ENCODE data around the gene UBE2D3.

Gene UBE2D3

DNA sequence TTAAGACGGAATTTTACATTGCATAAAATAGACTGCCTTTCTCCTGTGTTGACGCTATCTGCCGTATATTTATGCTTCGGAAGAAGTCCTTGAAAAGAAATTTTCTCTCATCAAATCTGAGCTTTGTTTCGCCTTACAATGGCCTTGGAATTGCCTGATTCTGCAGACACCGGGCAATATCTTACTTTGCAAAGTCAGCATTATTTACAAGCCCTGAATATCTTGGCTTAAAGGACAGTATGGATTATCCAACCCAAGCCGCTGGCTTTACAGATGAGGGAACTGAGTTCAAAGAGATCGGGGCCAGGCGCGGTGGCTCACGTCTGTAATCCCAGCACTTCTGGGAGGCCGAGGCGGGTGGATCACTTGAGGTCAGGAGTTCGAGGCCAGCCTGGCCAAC lies 65.4 kb downstream of the UBE2D3 start:
- DNase-seq: no peak
- intact Hi-C loops (cut with DNase I): loop anchor here (2.0 kb wide), 1 partner anchor 65 kb away; the partner anchor contains the start of gene UBE2D3

DNA sequence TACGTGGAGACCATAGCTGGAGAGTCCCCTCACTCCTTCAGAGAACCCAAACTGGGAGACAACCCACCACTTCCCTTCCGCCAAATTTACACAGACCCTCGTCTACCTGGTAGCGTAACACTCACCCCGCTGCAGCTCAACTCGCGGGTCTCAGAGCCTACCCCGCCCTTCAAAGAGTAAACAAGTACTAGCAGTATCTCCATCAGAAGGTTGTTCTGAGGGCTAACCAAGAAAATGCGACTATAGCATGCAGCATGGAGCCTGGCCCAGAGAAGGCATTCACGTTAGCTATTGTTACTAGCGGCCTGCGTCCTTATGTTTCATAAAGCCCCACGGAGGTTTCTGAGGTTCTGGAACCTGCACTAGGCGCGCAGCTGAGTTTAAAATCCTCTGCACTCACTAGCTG lies 66.1 kb downstream of the UBE2D3 start:
- intact Hi-C loops (cut with DNase I): loop anchor here (2.0 kb wide), 1 partner anchor 66 kb away; the partner anchor contains the start of gene UBE2D3
- peak in 31 of 42 donors; percentile 7 to 64 (median 30) for DNase-seq

DNA sequence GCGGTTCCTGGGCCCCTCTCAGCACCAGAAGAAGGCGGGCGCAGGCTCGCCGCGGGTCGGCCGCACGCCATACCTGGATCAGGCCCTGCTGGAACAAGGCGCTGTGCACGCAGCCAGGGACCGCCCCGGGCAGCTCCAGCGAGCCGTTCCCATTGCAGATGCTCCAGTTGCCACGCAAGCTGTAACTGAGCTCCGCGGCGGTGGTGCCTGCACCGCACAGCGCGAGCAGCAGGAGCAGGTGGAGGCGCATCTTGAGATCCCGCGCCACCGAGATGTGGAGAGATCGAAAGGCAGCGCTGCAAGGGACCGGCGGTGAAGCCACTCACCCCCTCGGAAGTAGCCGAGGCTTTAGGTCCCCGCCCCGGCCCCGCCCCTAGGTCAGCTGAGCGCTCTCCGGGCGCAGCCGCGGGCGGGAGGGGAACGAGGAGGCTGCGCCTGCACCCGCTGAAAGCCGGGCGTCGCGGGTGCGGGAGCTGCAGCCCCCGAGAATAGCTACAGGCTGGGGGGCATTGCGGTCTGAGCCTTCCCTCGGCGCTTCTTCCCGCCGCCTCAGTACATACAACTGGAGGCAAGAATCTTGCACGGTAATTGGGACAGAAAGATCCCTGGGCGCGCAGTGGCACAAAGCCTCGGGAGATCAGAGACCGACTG lies 66.6 kb downstream of the UBE2D3 start, which contains the start of gene MANBA:
MANBA (minus strand) TSS at position 324 of the 651 bp plus-strand sequence; CDS start at position 250, 74 bp downstream.
- DNase-seq: peak; percentile 61 to 94 (median 86)
- intact Hi-C loops (cut with DNase I): loop anchor here (2.0 kb wide), 1 partner anchor 66 kb away; the partner anchor contains the start of gene UBE2D3

- intact Hi-C loops (cut with DNase I): loop anchor here (2.0 kb wide), 1 partner anchor 67 kb away; the partner anchor contains the start of gene UBE2D3
- peak in 19 of 42 donors; percentile 3 to 75 (median 39) for DNase-seq
Measured at GRCh38 chr4:102759831-102760644, 67.3 kb downstream of the UBE2D3 start.

DNA sequence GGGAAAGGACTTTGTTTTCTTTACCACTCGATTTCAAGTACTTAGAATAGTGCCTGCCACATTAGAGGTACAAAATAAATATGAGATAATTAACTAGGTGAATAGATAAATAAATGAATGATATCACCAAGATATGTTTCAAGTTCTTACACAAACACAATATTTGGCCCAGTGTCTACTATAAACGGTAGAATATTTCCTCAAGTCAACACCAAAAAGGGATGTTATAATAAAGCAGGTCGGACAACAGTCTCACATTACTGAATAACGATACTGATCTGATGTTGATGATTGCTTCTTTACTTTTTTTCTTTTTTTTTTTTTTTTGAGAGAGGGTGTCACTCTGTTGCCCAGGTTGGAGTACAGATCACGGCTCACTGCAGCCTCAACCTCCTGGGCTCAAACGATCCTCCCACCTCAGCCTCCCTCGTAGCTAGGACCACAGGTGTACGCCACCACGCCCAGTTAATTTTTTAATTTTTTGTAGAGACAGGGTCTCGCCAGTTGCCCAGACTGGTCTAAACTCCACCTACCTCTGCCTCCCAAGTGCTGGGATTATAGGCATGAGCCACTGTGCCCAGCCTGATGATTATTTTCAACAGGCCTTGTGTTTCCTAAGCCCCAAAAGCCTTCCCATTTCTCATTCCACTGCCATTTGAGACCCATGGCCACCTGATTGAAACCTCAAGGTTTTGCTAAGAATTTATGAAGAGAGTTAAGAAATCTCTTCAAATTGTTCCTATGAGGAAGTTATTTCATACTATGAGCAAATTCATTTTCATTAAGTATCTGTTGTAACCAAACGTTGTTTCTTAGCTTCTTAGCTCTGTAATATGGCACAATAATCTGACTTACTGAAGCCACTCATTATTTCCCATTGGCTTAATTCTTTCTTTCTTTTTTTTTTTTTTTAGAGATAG lies 68.8 kb downstream of the UBE2D3 start:
- no peak for DNase-seq
- intact Hi-C loops (cut with DNase I): no loop called here

DNA sequence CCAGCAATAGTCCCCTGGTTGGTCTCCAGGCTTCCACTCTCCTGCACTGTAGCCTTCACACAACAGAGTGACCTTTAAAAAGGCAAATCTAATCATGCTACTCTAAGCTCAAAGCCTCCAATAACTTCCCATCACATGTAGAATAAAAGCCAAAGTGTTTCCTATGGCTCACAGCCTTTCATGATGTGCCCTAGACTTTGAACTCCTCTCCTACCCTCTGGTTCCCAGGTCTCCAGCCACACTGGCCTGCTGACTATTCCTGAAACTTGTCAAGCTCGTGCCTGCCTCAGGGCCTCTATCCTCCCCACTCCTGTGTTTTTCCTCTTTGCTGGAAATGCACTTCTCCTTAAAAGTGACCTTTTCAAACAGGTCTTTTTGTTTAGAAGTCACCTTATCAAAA lies 69.7 kb downstream of the UBE2D3 start:
- intact Hi-C loops (cut with DNase I): no loop called here
- DNase-seq: no peak

GRCh38 chr4:102754044-102754443 lies 73.3 kb downstream of the UBE2D3 start:
- intact Hi-C loops (cut with DNase I): no loop called here
- no peak for DNase-seq

DNA sequence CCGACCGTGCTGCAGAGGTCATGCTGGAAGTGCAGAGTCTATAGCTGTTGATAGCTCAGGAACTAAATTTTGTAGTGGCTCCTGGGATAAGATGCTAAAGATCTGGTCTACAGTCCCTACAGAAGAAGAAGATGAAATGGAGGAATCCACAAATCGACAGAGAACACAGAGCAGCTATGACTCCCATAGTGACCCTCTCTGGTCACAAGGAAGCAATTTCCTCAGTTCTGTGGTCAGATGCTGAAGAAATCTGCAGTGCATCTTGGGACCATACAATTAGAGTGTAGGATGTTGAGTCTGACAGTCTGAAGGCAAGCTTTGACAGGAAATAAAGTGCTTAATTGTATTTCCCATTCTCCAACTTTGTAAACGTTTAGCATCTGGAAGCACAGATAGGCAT lies 75.4 kb downstream of the UBE2D3 start:
- intact Hi-C loops (cut with DNase I): no loop called here
- DNase-seq: no peak

Measured in head of caudate nucleus (tissue), 42 donors.